GM12865 (cell line): Measurements from ENCODE around the gene MKLN1.
"Not testable (repeated sequence)": the region's sequence is repeated elsewhere in the genome, so short reads cannot be mapped to it uniquely, and the experiment has no call there.

ENCODE experiments used
- DNase-seq: peaks from one replicate; pipeline ENCODE4 v3.0.0; 2010; ENCODE audit warnings: low read depth
- H3K4me3 ChIP-seq: 2 replicates; pipeline ENCODE4 v1.5.1; 2011; ENCODE audit warnings: mild to moderate bottlenecking, low read depth, low read length, control low read depth
- TF ChIP-seq, protein P1 (sequence below): IDR thresholded peaks from 2 replicates; pipeline ENCODE4 v1.5.1; 2011; ENCODE audit warnings: low read length, control low read depth, low read depth, inconsistent platforms; ENCODE audit not compliant: insufficient read depth; ENCODE audit errors: missing control alignments

Gene MKLN1

DNA sequence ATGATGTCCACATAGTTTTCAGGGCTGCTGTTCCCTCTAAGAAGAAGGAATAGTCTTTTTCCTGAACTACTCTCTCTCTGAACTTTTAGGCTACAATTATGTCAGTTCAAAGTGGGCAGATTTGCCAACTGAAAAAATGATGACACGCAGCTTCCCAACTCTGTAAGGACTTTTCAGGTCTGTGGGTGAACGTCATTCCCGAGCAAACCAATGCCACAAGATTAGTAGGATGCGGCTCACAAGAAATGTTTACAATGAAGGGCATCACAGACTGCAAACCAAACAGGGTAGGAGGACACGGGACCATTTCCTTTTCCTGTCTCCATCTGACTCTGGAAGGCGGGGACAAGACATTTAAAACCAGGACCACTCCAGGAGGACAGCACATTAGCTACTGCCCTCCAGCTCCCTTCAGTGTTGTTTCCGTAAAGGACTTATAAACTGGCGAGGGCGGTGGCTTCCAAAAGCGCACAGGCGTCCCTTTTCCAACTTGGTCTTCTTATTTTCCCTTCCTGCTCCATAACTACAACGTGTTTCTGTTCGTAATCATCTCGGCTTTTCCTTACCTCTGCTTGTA, 539 bp upstream of the MKLN1 start:
- DNase-seq, result peak; percentile 42
- peak overlapping the region; percentile 89 for H3K4me3 ChIP-seq
- TF ChIP-seq, protein P1, sequence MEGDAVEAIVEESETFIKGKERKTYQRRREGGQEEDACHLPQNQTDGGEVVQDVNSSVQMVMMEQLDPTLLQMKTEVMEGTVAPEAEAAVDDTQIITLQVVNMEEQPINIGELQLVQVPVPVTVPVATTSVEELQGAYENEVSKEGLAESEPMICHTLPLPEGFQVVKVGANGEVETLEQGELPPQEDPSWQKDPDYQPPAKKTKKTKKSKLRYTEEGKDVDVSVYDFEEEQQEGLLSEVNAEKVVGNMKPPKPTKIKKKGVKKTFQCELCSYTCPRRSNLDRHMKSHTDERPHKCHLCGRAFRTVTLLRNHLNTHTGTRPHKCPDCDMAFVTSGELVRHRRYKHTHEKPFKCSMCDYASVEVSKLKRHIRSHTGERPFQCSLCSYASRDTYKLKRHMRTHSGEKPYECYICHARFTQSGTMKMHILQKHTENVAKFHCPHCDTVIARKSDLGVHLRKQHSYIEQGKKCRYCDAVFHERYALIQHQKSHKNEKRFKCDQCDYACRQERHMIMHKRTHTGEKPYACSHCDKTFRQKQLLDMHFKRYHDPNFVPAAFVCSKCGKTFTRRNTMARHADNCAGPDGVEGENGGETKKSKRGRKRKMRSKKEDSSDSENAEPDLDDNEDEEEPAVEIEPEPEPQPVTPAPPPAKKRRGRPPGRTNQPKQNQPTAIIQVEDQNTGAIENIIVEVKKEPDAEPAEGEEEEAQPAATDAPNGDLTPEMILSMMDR, result no peak

DNA sequence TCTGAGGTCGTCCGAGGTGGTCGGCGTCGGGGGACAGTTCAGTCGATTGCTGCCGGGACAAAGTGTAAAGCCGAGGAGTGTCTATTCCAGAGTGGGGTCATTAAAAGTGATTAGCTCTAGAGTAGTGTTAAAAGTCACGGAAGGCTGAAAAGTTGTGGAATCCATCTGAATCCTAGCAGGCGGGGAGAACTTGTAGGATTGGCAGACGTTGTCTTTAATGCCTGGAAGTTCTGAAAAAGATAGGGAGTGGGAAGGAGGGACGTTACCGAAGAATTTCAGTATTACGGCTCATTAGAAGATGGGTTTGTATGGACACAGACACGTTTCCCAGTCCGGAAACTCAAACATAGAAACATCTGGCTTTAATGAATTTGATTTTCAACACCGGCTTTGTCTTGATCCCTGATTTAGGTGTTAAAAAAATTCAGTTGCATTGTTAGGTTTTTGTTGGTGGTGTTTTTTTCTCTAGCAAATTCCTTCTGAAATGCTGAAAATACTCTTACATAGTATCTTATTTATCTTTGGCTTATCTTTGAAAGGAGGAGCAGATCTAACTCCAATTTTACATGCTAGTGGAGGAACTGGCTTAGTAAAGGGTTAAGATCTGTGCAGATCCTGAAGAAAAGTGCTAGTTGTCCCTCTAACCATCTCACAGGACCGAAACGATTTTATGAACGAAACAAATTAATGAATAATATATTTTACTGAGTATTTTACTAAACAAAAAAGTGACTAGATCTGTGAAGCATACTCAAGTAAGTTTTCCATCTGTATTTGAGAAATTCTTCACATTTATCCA, 900 bp downstream of the MKLN1 start:
- peak overlapping the region; percentile 89 for H3K4me3 ChIP-seq
- DNase-seq, result peak; percentile 10
- TF ChIP-seq, protein P1, result no peak

DNA sequence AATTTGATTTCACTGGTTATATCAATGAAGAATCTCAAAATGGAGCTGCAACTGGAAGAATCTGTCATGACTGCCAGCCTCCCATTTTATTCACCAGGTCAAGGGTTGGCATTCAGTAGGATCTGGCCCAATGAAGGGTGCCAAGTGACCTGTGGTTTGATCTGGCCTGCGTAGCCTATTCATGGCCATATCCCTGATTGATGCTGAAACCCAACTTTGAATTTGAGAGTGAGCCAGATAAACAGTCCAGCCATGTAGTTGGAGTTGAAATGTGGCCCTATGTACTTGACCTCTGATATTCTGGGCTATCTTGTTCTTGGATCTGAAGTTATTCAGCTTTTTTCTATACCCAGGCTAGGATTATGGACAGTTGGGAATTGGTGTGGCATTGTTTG, 1.5 kb downstream of the MKLN1 start:
- peak overlapping the region; percentile 89 for H3K4me3 ChIP-seq

DNA sequence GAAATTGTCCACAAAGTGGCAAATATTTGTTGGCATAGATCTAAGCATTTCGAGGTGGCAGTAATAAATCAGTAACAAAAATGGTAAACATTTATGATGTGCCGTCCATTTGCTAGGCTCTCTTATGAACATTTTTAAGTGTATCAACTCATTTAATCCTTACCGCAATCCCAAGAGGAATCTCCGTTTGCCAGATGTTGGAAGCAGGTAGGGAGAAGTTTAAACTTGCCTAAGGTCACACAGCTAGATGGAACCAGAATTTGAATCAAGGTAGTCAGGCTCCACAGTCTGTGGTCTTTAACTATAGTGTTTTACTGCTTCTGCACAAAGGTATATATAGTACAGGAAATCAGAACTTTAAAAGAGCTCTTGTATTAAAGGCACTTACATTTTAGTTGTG, 2.6 kb downstream of the MKLN1 start:
- TF ChIP-seq, protein P1, result no peak
- no peak overlapping the region for H3K4me3 ChIP-seq
- no peak for DNase-seq

More for the DNA sequence above, 1.5 kb downstream of the MKLN1 start:
- TF ChIP-seq, protein P1, result no peak
- DNase-seq, result no peak

DNA sequence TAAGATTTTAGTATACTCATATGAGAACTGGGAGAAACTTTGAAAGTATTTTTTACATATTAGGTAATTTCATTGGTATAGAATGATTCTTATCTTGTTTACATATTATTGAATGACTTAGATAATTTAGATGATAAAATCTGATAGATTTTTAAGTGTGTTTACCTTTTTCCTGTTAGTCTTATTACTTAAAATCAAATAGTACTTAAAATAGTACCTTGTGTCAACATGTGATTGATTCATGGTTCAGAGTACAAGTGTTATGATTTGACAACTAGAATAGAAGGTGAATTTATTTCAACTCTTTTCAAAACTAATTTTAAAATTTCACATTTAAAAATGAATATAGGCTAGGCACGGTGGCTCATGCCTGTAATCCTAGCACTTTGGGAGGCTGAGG, 4.1 kb downstream of the MKLN1 start:
- DNase-seq, result no peak
- TF ChIP-seq, protein P1, result no peak
- H3K4me3 ChIP-seq, result no peak overlapping the region

DNA sequence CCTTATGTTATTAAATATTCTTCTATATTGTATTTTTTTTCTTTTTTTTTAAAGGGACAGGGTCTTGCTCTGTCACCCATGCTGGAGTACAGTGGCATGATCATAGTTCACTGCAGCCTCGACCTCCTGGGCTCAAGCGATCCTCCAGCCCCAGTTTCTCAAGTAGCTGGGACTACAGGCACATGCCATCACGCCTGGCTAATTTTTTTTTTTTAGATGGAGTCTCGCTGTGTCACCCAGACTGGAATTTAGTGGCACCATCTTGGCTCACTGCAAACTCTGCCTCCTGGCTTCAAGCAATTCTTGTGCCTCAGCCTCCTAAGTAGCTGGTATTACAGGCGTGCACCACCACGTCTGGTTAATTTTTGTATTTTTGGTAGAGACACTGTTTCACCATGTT, 5.1 kb downstream of the MKLN1 start:
- H3K4me3 ChIP-seq, DNase-seq: not testable (repeated sequence)

DNA sequence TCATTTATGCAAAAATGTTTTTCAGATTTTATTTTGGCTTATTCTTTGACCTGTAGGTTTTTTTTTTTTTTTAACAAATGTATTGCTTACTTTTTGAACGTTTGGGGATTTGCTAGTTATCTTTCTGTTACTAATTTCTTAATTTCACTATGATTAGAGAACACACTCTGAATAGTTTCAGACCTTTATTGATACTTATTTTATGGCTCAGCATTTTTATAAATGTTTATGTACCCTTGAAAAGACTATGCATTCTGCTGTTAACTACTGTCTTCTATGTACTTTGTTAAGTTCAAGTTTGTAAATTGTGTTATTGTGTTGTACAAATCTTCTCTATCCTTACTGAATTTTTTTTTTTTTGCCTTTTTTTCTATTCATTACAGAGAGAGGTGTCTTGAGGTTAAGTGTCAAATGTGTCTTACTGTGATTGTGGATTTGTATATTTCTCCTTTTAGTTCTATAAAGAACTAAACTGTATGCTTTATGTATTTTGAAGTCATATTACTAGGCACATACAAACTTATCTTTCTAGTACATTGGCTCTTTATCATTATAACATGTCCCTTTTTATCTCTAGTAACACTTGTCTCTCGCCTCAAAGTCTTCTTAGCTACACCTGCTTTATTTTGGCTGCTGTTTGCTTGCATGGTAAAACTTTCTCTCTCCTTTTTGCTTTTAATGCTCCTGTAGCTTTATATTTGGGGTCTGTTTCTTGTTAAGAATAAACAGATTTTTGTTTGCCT, 8.1 kb downstream of the MKLN1 start:
- TF ChIP-seq, protein P1, result no peak

More for the DNA sequence above, 8.1 kb downstream of the MKLN1 start:
- no peak overlapping the region for H3K4me3 ChIP-seq
- no peak for DNase-seq
